ENCODE measurements around the gene PLPPR1.

PLPPR1 gene

DNA sequence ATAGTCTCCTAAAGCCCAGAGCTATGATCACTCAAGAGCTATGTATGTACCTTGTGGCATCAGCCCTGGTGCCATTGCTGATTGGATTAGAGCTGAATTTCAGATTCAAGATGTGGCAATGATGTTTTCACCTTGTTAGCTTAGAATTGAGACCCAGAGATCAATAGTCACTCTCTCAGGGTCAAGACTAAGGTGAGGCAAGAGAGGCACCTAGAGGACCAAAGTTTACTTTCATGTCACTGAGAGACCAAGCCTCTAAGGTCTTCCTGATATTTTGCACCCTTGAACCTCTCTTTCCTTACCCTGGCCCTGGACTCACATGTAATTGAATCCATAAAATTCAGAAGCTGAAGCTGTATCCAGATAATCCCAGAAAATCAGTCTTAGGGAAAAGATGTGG, 313.4 kb downstream of the PLPPR1 start:
- no peak overlapping the region for H3K27ac ChIP-seq
- H3K27me3 ChIP-seq = no peaks in the 10 kb centered on the region
- H3K4me3 ChIP-seq = no peak overlapping the region
- no peaks in the 10 kb centered on the region for H3K9me3 ChIP-seq
- TF ChIP-seq, protein P1, sequence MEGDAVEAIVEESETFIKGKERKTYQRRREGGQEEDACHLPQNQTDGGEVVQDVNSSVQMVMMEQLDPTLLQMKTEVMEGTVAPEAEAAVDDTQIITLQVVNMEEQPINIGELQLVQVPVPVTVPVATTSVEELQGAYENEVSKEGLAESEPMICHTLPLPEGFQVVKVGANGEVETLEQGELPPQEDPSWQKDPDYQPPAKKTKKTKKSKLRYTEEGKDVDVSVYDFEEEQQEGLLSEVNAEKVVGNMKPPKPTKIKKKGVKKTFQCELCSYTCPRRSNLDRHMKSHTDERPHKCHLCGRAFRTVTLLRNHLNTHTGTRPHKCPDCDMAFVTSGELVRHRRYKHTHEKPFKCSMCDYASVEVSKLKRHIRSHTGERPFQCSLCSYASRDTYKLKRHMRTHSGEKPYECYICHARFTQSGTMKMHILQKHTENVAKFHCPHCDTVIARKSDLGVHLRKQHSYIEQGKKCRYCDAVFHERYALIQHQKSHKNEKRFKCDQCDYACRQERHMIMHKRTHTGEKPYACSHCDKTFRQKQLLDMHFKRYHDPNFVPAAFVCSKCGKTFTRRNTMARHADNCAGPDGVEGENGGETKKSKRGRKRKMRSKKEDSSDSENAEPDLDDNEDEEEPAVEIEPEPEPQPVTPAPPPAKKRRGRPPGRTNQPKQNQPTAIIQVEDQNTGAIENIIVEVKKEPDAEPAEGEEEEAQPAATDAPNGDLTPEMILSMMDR (IDR thresholded peaks at IDR 0.05) = no peak
- no peaks in the 10 kb centered on the region for H3K36me3 ChIP-seq
- H3K4me1 ChIP-seq = no peaks in the 10 kb centered on the region
- intact Hi-C loops (cut with DNase I; ENCODE audit: low total_unique reads) = no loop called here
- DNase-seq = no peak

DNA sequence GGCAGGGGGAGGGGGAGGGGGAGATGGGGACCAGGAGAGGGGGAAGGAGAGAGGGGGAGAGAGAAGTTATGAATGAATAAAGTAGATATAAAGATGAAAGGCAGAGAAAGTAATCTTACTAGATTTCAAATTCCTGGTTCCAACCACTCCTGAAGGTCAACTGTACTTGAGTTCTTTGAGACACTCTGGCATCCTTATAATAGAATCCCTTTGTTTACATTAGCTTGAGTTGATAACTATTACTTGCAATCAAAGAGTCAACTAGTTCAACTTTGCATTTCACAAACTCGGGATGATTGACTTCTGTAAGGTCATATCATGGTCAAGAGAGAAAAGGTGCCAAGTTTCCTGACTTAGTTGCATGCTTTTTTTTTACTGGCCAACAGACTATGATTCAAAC, 314.1 kb downstream of the PLPPR1 start:
- intact Hi-C loops (cut with DNase I; ENCODE audit: low total_unique reads) = no loop called here

DNA sequence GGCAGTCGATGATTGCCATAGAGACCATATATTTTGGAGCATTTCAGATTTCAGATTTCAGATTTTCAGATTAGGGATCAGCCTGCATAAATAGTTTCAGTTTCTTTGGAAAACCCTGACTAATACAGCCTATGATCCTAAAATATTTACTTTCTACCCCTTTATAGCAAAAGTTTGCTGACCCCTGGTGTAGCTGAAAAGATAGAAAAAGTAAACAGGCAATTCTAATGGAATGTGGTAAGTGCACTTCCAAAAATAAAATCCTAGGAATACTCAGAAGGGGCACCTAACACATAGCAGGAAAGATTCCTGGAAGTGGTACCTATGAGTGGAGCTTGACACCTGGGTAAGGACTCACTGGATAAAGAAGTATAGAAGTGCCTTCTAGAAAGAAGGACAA, 321.8 kb downstream of the PLPPR1 start:
- intact Hi-C loops (cut with DNase I; ENCODE audit: low total_unique reads) = no loop called here
- H3K4me3 ChIP-seq = no peak overlapping the region
- no peaks in the 10 kb centered on the region for H3K4me1 ChIP-seq
- no peak for DNase-seq
- no peaks in the 10 kb centered on the region for H3K36me3 ChIP-seq
- TF ChIP-seq, protein P1 (IDR thresholded peaks at IDR 0.05) = no peak
- H3K9me3 ChIP-seq = no peaks in the 10 kb centered on the region
- no peak overlapping the region for H3K27ac ChIP-seq
- no peaks in the 10 kb centered on the region for H3K27me3 ChIP-seq

More for the DNA sequence above, 314.1 kb downstream of the PLPPR1 start:
- H3K4me3 ChIP-seq = no peak overlapping the region
- H3K4me1 ChIP-seq = no peaks in the 10 kb centered on the region
- TF ChIP-seq, protein P1 (IDR thresholded peaks at IDR 0.05) = no peak
- H3K27me3 ChIP-seq = no peaks in the 10 kb centered on the region
- no peak for DNase-seq
- no peaks in the 10 kb centered on the region for H3K36me3 ChIP-seq
- no peak overlapping the region for H3K27ac ChIP-seq
- no peaks in the 10 kb centered on the region for H3K9me3 ChIP-seq

DNA sequence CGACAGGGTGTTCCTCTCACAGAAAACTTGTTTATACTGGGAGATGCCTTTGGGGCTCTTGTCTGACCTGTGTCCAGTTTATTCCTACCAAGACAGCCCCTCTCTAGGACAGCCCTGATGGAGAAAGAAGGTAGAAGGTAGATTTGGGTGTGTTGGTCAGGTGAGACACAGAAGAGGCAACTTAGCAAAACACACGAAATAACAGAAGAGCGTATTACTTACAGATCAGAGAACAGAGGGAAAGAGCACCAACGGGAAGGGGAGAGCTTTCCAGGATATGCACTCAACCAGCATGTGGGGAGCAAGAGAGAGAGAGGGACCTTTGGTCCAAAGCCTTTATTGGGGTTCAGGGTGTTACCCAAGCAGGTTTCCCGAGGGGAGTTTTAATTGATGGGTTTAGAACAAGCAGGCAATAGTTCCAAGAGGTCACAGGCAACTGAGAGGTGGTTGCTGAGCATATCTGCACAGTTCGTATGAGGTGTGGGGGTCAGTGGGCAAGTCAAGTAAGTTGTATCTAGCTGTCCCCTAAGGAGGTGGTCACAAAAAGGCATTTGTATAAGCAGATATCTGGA, 324.5 kb downstream of the PLPPR1 start:
- TF ChIP-seq, protein P1 (IDR thresholded peaks at IDR 0.05) = no peak
- intact Hi-C loops (cut with DNase I; ENCODE audit: low total_unique reads) = no loop called here
- Histone ChIP-seq H3K36me3 (no peaks in the 10 kb centered on the region), H3K27me3 (no peaks in the 10 kb centered on the region), H3K4me1 (no peaks in the 10 kb centered on the region), H3K27ac (no peak overlapping the region), H3K9me3 (no peaks in the 10 kb centered on the region), H3K4me3 (no peak overlapping the region)
- DNase-seq = no peak

DNA sequence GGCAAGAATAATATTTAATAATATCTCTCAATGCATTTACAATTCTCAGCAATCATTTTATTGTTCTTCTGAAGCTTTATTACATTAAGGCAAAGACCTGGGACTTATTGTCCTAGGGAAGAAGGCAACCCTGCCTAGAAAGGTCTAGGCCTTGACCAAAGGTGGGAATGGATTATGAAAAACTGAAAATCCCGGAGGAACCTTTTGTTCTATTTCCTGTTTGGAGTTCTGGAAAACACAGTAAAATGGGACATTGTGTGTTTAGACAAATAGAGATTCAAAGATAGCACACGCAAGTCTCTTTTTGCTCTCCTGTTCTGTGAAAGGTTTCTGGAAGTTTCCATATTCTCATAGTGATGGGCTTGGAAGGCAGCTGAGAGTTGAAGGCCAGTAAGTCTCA, 325.2 kb downstream of the PLPPR1 start:
- Histone ChIP-seq H3K4me3 (no peak overlapping the region), H3K4me1 (no peaks in the 10 kb centered on the region), H3K27ac (no peak overlapping the region), H3K9me3 (no peaks in the 10 kb centered on the region), H3K36me3 (no peaks in the 10 kb centered on the region), H3K27me3 (no peaks in the 10 kb centered on the region)
- intact Hi-C loops (cut with DNase I; ENCODE audit: low total_unique reads) = no loop called here
- TF ChIP-seq, protein P1 (IDR thresholded peaks at IDR 0.05) = no peak
- no peak for DNase-seq

Data from tibial artery (tissue), 4 donors.